PC-3 (cell line): Measurements from ENCODE around the gene FAM229A. TPM values are rescaled to one million over a fixed set of nuclear protein-coding genes. Genes with fewer than 3 reads are reported as not detected.

Source experiments
- ATAC-seq: fragments of 200-7000 bp; cut with Tn5 transposase; 2 replicates; pipeline ENCODE4 v1.9.1; 2020; ENCODE audit warnings: mild to moderate bottlenecking, moderate library complexity
- BruUV-seq: library from RNA; stranded (reverse); fragments of 400-500 nt; replicated peaks from 2 replicates; lab custom pipeline; 2021; lab: Mats Ljungman, UMichigan
- CTCF ChIA-PET: fragments of 300-600 bp; sonication (Branson Sonifier 250); formaldehyde crosslinking; loops from one replicate; lab custom pipeline; 2022; ENCODE audit warnings: antibody characterized with exemption; lab: Charles Lee
- POLR2A ChIA-PET: fragments of 300-600 bp; sonication (Branson Sonifier 250); formaldehyde crosslinking; loops from one replicate; lab custom pipeline; 2022; ENCODE audit warnings: antibody characterized with exemption; ENCODE audit not compliant: unreplicated experiment; lab: Charles Lee
- DNase-seq: peaks from one replicate; pipeline ENCODE4 v3.0.0-alpha.2; 2015
- H2AFZ ChIP-seq: fragments of 300-600 bp; sonication (generic); 2 replicates; pipeline ENCODE4 v1.6.0; 2016; ENCODE audit warnings: antibody characterized with exemption, low read length
- H3F3A ChIP-seq: fragments of 300-600 bp; sonication (generic); one replicate; pipeline ENCODE4 v1.6.0; 2017; ENCODE audit warnings: antibody characterized with exemption, low read length, control low read depth, mild to moderate bottlenecking; ENCODE audit not compliant: unreplicated experiment
- H3K27ac ChIP-seq: fragments of 300-600 bp; sonication (generic); 2 replicates; pipeline ENCODE4 v1.5.1; 2016; ENCODE audit warnings: mild to moderate bottlenecking, low read length
- H3K27me3 ChIP-seq: fragments of 300-600 bp; sonication (generic); 2 replicates; pipeline ENCODE4 v1.6.1; 2016; ENCODE audit warnings: low read length, mixed read lengths
- H3K36me3 ChIP-seq: fragments of 300-600 bp; sonication (generic); 2 replicates; pipeline ENCODE4 v1.6.1; 2016; ENCODE audit warnings: low read depth, mixed run types, low read length, mixed read lengths
- H3K4me1 ChIP-seq: fragments of 300-600 bp; sonication (generic); 2 replicates; pipeline ENCODE4 v1.5.1; 2016; ENCODE audit warnings: low read length; ENCODE audit not compliant: insufficient read depth
- H3K4me2 ChIP-seq: fragments of 300-600 bp; sonication (generic); 2 replicates; pipeline ENCODE4 v1.6.0; 2016; ENCODE audit warnings: low read length
- H3K4me3 ChIP-seq: fragments of 300-600 bp; sonication (generic); 2 replicates; pipeline ENCODE4 v1.5.1; 2016; ENCODE audit warnings: mild to moderate bottlenecking, low read length, mixed read lengths
- H3K79me2 ChIP-seq: fragments of 300-600 bp; sonication (generic); 2 replicates; pipeline ENCODE4 v1.6.1; 2017; ENCODE audit warnings: low read length, mixed read lengths
- H3K9ac ChIP-seq: fragments of 300-600 bp; sonication (generic); 2 replicates; pipeline ENCODE4 v1.6.0; 2016; ENCODE audit warnings: mild to moderate bottlenecking, low read length
- H3K9me2 ChIP-seq: fragments of 300-600 bp; sonication (generic); replicated peaks from 2 replicates; pipeline ENCODE4 v1.6.1; 2016; ENCODE audit warnings: mixed run types, low read length, mixed read lengths
- H3K9me3 ChIP-seq: fragments of 300-600 bp; sonication (generic); 2 replicates; pipeline ENCODE4 v1.6.1; 2016; ENCODE audit warnings: low read length, mixed read lengths
- H4K20me1 ChIP-seq: fragments of 300-600 bp; sonication (generic); 2 replicates; pipeline ENCODE4 v1.6.1; 2016; ENCODE audit warnings: low read length, mixed read lengths
- CTCF ChIP-seq: fragments of 300-600 bp; sonication (generic); conservative IDR thresholded peaks from 2 replicates; pipeline ENCODE4 v1.5.1; 2017; ENCODE audit warnings: antibody characterized with exemption, low read depth, mild to moderate bottlenecking, low read length
- EZH2 ChIP-seq: fragments of 300-600 bp; sonication (generic); IDR thresholded peaks from one replicate; pipeline ENCODE4 v1.6.1; 2017; ENCODE audit warnings: antibody characterized with exemption, mild to moderate bottlenecking, low read length; ENCODE audit not compliant: unreplicated experiment
- EZH2phosphoT487 ChIP-seq: fragments of 300-600 bp; sonication (generic); IDR thresholded peaks from 2 replicates; pipeline ENCODE4 v1.6.1; 2018; ENCODE audit warnings: mild to moderate bottlenecking, antibody characterized with exemption, low read length, borderline replicate concordance
- intact Hi-C: fragments of 100-400 bp; cut with micrococcal nuclease; formaldehyde crosslinking; loops from 2 replicates; pipeline ENCODE4 v1.9.0; 2023
- total RNA-seq: library from RNA; depleted of rRNA; stranded (reverse); fragments of >200 nt; gene quantifications from 2 replicates; pipeline ENCODE4 v1.2.3, GENCODE V29; 2014; rRNA removed

Gene FAM229A
- total RNA-seq, 1 experiment from 2014 or later, result 3.0 TPM

DNA sequence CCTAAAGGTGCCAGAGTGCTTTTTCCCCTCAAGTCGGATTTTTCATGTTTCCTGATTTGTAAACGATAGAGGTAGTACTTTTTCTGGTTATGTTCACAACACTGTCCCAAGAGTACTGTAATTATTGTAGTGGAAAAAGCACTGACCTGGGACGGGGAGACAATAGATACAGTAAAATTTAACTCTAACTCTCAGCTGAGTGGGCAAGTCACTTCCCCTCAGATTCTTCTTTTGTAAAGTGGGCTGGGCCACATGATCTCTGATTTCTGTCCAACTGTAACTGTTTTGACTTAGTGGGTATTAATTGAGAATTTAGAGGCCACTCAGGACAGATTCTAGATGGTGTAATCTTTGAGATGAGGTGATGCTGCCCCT, 45.4 kb downstream of the FAM229A start:
- no peaks in the 10 kb centered on the region for H3K9me3 ChIP-seq
- H3K36me3 ChIP-seq, result peaks cover 17% of the 10 kb centered on the region
- H3K4me3 ChIP-seq, result no peak overlapping the region
- H3K4me1 ChIP-seq, result peaks cover 12% of the 10 kb centered on the region
- no peak overlapping the region for H2AFZ ChIP-seq
- TF ChIP-seq EZH2 (no peak), EZH2phosphoT487 (no peak), CTCF (no peak)
- TSS peak; percentile 36 for BruUV-seq
- H3K79me2 ChIP-seq, result peaks cover 27% of the 10 kb centered on the region
- DNase-seq (no peak), ATAC-seq (no peak)
- H3K27me3 ChIP-seq, result no peaks in the 10 kb centered on the region
- no peaks in the 10 kb centered on the region for H4K20me1 ChIP-seq
- no peaks in the 10 kb centered on the region for H3K9me2 ChIP-seq
- POLR2A ChIA-PET, result no interaction called here
- H3K27ac ChIP-seq, result no peak overlapping the region
- peaks cover 1% of the 10 kb centered on the region for H3F3A ChIP-seq
- no peak overlapping the region for H3K4me2 ChIP-seq
- CTCF ChIA-PET, result interaction anchor here (0.6 to 1.6 kb wide), 2 partner anchors 101 to 303 kb away, joined by 5 to 10 read pairs; no protein-coding TSS in a partner anchor
- intact Hi-C loops, result no loop called here
- H3K9ac ChIP-seq, result no peak overlapping the region

- TF ChIP-seq EZH2phosphoT487, result no peak
- TF ChIP-seq CTCF, result no peak
- no peak for TF ChIP-seq EZH2
- Histone ChIP-seq H3K4me1 (peaks cover 8% of the 10 kb centered on the region), H3K9me2 (no peaks in the 10 kb centered on the region), H3K4me3 (no peak overlapping the region), H3K9ac (no peak overlapping the region), H3K27me3 (no peaks in the 10 kb centered on the region), H3K9me3 (no peaks in the 10 kb centered on the region), H4K20me1 (0 out of 2 replicates have a peak, but pooled peaks cover 7% of the 10 kb centered on the region), H2AFZ (no peak overlapping the region), H3K4me2 (no peak overlapping the region), H3K79me2 (peaks cover 75% of the 10 kb centered on the region), H3K36me3 (peaks cover 9% of the 10 kb centered on the region; the same call in 1 of the 2 replicates), H3K27ac (no peak overlapping the region), H3F3A (no peaks in the 10 kb centered on the region)
- no peak for DNase-seq
- ChIA-PET POLR2A (interaction anchor here (0.5 kb wide), 1 partner anchor 32 kb away, joined by 5 read pairs; no protein-coding TSS in a partner anchor), CTCF (no interaction called here)
- intact Hi-C loops, result no loop called here
- no TSS peak for BruUV-seq
- no peak for ATAC-seq
These were observed 50.4 kb downstream of the FAM229A start for GRCh38 chr1:32311709-32312393.

Other genes starting within 250 kb of the FAM229A start
- gene TXLNA, start 182.8 kb downstream of the FAM229A start, total RNA-seq, result 64.2 and 79.0 TPM in 2 replicates
- 4.7 and 5.5 TPM in 2 replicates for gene CCDC28B, start 161.9 kb downstream of the FAM229A start, total RNA-seq
- gene IQCC, start 156.8 kb downstream of the FAM229A start, total RNA-seq, result 8.5 and 11.8 TPM in 2 replicates
- not detected in 2 replicates for gene DCDC2B, start 153.4 kb downstream of the FAM229A start, total RNA-seq
- gene TMEM234, start 140.1 kb downstream of the FAM229A start, total RNA-seq, result 4.2 and 7.7 TPM in 2 replicates
- gene EIF3I, start 140.1 kb downstream of the FAM229A start, total RNA-seq, result 413 and 442 TPM in 2 replicates
- gene FAM167B, start 115.3 kb downstream of the FAM229A start, total RNA-seq, result 1.3 and 1.6 TPM in 2 replicates
- 3.6 and 4.3 TPM in 2 replicates for gene LCK, start 111.2 kb downstream of the FAM229A start, total RNA-seq
- 182 and 184 TPM in 2 replicates for gene HDAC1, start 70.4 kb downstream of the FAM229A start, total RNA-seq
- 159 and 176 TPM in 2 replicates for gene MARCKSL1, start 26.3 kb downstream of the FAM229A start, total RNA-seq
- not detected in 2 replicates for gene TSSK3, start 54 bp upstream of the FAM229A start, total RNA-seq
- gene BSDC1, start 32.0 kb upstream of the FAM229A start, total RNA-seq, result 59.8 and 68.5 TPM in 2 replicates
- gene ZBTB8B, start 102.6 kb upstream of the FAM229A start, total RNA-seq, result 0.22 and 0.23 TPM in 2 replicates
- gene ZBTB8A, start 176.9 kb upstream of the FAM229A start, total RNA-seq, result 1.7 and 3.5 TPM in 2 replicates